Stimulated activated CD8-positive, alpha-beta memory T cell treated with anti-CD3 and anti-CD28 coated beads, Interleukin-7, amount 100 ng/mL, for 4 hours (primary cell): ENCODE results near the gene CCDC59.

ENCODE experiments used
- DNase-seq, 2 donors: peaks; one replicate each; pipeline ENCODE4 v3.0.0-alpha.2; 2020; ENCODE audit warnings: low read depth in 2 of 2

Gene CCDC59

GRCh38 chr12:82314406-82314892 is 43.7 kb downstream of the CCDC59 start:
- DNase-seq = no peak
